ENCODE measurements around the gene FIBCD1. TPM values are rescaled to one million over a fixed set of nuclear protein-coding genes. Genes with fewer than 3 reads are reported as not detected.

FIBCD1 gene
- total and polyA plus RNA-seq, 9 of the 15 experiments (the other 6 are each of a cell fraction or from before 2014, with no cell fraction given): 0.53 to 1.2 (median 0.95) TPM; not detected in 4

DNA sequence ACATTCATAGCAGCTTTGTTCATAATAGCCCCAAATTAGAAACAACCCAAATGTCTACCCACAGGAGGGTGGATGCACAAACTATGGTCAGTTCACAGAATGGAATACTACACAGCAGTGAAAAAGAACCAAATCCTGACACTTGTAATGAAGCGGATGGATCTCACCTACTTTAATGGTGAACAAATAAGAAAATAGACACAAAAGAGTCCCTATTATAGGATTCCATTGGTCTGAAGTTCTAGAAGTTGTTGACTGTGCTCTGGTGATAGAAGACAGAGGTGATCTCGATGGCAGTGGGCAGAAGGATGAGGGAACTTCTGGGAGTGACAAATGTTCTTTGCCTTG is 49.3 kb upstream of the FIBCD1 start (continued):
- TF ChIP-seq, protein P1, sequence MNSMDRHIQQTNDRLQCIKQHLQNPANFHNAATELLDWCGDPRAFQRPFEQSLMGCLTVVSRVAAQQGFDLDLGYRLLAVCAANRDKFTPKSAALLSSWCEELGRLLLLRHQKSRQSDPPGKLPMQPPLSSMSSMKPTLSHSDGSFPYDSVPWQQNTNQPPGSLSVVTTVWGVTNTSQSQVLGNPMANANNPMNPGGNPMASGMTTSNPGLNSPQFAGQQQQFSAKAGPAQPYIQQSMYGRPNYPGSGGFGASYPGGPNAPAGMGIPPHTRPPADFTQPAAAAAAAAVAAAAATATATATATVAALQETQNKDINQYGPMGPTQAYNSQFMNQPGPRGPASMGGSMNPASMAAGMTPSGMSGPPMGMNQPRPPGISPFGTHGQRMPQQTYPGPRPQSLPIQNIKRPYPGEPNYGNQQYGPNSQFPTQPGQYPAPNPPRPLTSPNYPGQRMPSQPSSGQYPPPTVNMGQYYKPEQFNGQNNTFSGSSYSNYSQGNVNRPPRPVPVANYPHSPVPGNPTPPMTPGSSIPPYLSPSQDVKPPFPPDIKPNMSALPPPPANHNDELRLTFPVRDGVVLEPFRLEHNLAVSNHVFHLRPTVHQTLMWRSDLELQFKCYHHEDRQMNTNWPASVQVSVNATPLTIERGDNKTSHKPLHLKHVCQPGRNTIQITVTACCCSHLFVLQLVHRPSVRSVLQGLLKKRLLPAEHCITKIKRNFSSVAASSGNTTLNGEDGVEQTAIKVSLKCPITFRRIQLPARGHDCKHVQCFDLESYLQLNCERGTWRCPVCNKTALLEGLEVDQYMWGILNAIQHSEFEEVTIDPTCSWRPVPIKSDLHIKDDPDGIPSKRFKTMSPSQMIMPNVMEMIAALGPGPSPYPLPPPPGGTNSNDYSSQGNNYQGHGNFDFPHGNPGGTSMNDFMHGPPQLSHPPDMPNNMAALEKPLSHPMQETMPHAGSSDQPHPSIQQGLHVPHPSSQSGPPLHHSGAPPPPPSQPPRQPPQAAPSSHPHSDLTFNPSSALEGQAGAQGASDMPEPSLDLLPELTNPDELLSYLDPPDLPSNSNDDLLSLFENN (IDR thresholded peaks at IDR 0.05; ENCODE audit: low read depth in 2 of 2, low read length in 2 of 2): no peak
- no peak for TF ChIP-seq OTX1 (CRISPR knock-in tag; IDR thresholded peaks at IDR 0.05)
- no peak for TF ChIP-seq ZC3H8 (IDR thresholded peaks at IDR 0.05)

DNA sequence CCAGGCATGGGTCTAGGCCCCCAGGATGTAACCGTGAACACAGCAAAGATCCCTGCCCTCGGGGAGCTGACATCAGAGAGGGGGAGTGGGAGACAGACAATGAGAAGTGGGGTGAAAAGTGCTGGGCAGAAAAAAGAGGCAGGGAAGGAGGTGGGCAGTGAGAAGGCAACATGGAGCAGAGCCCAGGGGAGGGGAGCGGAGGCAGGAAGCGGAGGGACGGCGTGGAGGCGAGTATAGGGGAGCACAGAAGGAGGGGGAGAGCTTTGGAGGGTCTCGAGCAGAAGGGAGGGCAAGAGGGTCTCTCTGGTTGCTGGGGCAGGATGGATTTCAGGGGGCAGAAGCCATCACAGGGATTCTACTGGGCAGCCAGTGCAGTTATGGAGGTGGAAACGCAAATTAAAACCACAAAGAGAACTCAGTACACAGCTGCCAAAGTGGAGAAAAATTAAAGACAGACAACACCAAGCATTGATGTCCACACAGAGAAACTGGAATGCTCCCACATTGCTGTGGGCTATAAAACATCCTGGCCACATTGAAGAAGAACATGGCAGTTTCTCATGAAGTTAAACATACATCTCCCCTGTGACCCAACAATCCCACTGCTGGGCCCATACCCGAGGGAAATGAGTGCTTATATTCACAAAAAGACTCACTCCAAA is 48.8 kb upstream of the FIBCD1 start:
- WGBS (ENCODE audit: insufficient coverage, low coverage, missing lambda C conversion rate): 5% methylated on average over 10 of the region's 10 CpGs
- H3K79me2 ChIP-seq (ENCODE audit: control insufficient read depth, insufficient read depth, low read length): no peaks in the 10 kb centered on the region
- peak in 2 of 4 experiments; percentile 59 to 70 for DNase-seq (ENCODE audit: extremely low read depth in 1 of 4, low spot score in 3 of 4)
- no TSS peak for BruUV-seq (replicated peaks)
- TF ChIP-seq ZNF507 (tag; conservative IDR thresholded peaks at IDR 0.05) (no peak), GTF2A2 (tag; IDR thresholded peaks at IDR 0.05) (no peak)
- TF ChIP-seq, protein P2, sequence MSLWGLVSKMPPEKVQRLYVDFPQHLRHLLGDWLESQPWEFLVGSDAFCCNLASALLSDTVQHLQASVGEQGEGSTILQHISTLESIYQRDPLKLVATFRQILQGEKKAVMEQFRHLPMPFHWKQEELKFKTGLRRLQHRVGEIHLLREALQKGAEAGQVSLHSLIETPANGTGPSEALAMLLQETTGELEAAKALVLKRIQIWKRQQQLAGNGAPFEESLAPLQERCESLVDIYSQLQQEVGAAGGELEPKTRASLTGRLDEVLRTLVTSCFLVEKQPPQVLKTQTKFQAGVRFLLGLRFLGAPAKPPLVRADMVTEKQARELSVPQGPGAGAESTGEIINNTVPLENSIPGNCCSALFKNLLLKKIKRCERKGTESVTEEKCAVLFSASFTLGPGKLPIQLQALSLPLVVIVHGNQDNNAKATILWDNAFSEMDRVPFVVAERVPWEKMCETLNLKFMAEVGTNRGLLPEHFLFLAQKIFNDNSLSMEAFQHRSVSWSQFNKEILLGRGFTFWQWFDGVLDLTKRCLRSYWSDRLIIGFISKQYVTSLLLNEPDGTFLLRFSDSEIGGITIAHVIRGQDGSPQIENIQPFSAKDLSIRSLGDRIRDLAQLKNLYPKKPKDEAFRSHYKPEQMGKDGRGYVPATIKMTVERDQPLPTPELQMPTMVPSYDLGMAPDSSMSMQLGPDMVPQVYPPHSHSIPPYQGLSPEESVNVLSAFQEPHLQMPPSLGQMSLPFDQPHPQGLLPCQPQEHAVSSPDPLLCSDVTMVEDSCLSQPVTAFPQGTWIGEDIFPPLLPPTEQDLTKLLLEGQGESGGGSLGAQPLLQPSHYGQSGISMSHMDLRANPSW (CRISPR knock-in tag; IDR thresholded peaks at IDR 0.05): peak; percentile 39; the same call in 1 of the 2 replicates
- H3K4me1 ChIP-seq (replicated peaks in 1 of 2; ENCODE audit: control insufficient read depth in 2 of 2, insufficient read depth in 2 of 2, low read length in 2 of 2): peaks cover 0 to 36% of the 10 kb centered on the region in 2 experiments; a peak in 2 of 5 replicates
- peak overlapping the region in 1 of 2 experiments; percentile 7; a peak in 1 of 4 replicates for H3K9ac ChIP-seq (ENCODE audit: insufficient read depth in 1 of 2, low read depth in 2 of 2, low read length in 2 of 2)
- no peaks in the 10 kb centered on the region for H3K36me3 ChIP-seq (ENCODE audit: control insufficient read depth, insufficient read depth, low read length)
- POLR2A ChIA-PET: interaction anchor here (0.7 to 10.0 kb wide), 12 partner anchors 10 to 148 kb away, joined by 3 to 131 read pairs (median 5); no protein-coding TSS in a partner anchor
- no peak overlapping the region for H3K4me2 ChIP-seq (ENCODE audit: insufficient read depth, low read length)
- H3K9me1 ChIP-seq (ENCODE audit: control insufficient read depth, insufficient read depth, low read length): peaks cover 7% of the 10 kb centered on the region
- no peak for FAIRE-seq
- H3K4me3 ChIP-seq: no peak overlapping the region
- H3K27me3 ChIP-seq (ENCODE audit: control insufficient read depth in 2 of 2, insufficient read depth in 2 of 2, low read length in 2 of 2): peaks cover 98 to 99% of the 10 kb centered on the region in 2 experiments
- in situ Hi-C loops (cut with MboI): loop anchor here (25.0 kb wide), 1 partner anchor 276 kb away; no protein-coding TSS in a partner anchor
- no peak overlapping the region for H2AFZ ChIP-seq (ENCODE audit: low read depth, low read length)
- H4K20me1 ChIP-seq (replicated peaks; ENCODE audit: control insufficient read depth, insufficient read depth, low read length): peaks cover 89% of the 10 kb centered on the region
- CTCF ChIA-PET (ENCODE audit: low intra/inter-chr PET ratio): interaction anchor here (0.6 kb wide), 1 partner anchor 58 kb away, joined by 3 read pairs; no protein-coding TSS in a partner anchor
- H3K27ac ChIP-seq (ENCODE audit: extremely low read depth, low read depth, low read length): no peak overlapping the region
- intact Hi-C loops (cut with micrococcal nuclease): no loop called here
- H3K9me3 ChIP-seq (replicated peaks; ENCODE audit: control insufficient read depth, insufficient read depth, low read depth, low read length): no peaks in the 10 kb centered on the region
- ATAC-seq: no peak

Measured in K562 (cell line).